Activated T-helper 1 cell treated with Interleukin-2 at 50 U/mL for 16 hours (primary cell): ENCODE results near the gene SPATA6.
"Not testable (repeated sequence)": the region's sequence is repeated elsewhere in the genome, so short reads cannot be mapped to it uniquely, and the experiment has no call there.

ENCODE experiments used
- DNase-seq: peaks from one replicate; pipeline ENCODE4 v3.0.0-alpha.2; 2020; ENCODE audit warnings: low read depth

SPATA6 gene

DNA sequence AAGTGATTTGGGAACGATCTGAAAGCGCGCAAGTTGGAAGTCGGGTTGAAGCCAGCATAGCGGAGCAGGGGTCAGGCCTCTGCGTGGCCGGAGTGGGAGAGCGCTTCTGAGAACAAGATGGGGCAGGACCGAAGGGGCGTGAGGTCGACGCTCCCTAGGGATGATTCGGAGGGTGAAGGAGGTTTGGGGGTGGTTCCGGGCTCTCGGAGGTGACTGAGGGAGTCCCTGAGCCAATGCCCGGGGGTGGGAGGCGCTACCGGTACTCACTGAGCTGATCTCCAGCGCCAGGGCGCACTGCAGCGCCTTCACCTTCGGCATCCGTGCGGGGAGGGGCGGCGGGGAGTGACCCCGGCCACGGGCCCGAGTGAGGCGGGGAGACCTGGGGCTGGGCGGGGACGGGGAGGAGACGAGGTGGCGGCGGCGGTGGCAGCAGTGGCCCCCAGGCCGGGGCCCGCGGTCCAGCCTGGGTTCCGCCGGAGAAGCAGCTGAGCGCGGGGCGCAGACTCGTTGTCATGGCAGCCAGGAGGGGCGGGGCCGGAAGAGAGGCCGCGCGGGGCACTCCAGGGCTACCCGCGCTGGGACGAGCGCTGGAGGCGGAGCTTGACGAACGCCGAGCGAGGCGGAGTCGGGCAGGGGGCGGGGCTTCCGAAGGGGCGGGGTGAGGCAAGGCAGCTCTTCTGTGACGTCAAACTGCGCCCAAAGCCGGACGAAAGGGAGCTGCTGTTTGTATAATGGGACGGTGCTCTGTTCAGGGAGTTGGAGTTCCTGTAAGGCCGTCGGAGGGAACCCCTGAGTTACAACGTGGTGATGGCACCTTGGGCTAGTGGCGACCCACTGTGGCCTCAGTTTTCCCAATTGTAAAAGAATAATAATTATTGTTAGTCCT lies at the start of gene SPATA6:
TSS of gene SPATA6 (minus strand) at position 514 of the 886 bp plus-strand sequence. CDS start at position 318, 196 bp downstream.
- peak; percentile 85 for DNase-seq

GRCh38 chr1:48519896-48520295 lies 47.9 kb upstream of the SPATA6 start:
- DNase-seq: not testable (repeated sequence)

DNA sequence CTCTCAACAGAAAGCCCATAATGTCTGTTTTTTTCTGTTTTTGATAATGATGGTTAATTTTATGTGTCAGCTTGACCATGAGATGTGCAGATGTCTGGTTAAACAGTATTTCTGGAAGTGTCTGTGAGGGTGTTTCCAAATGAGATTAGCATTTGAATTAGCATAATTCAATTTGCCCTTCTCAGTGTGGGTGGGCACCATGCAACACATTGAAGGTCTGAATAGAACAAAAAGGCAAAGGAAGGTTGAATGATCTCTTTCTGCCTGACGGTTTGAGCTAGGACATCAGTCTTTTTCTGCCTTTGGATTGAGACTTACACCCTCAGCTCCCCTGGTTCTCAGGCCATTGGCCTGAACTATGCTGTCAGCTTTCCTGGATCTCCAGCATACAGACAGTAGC lies 34.9 kb upstream of the SPATA6 start:
- no peak for DNase-seq

GRCh38 chr1:48500541-48501450 lies 28.8 kb upstream of the SPATA6 start:
- DNase-seq: no peak

DNA sequence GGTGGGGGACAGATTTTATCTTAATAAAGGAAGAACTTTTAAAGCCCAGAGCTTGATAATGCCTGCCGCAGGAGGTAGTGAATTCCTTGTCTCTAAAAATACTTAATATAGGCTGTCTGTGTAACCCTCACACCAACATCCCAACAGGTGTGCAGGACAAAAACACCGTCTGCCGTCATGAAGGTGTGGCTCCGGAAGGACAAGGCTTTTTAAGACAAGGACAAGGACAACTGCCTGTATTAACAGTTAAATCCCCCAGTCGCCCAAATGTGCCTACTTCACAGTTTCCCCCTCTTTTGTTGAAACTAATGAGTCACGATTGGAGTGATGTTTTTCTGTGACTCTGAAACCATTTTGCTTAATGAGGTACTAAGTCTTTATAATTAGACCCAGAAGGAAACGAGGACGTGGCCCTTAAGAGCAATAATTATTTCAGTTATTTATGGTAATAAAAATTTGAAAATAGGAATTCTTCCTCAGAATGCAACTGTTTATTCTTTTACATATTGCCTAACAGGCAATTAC lies 27.3 kb upstream of the SPATA6 start:
- DNase-seq: no peak

- peak; percentile 32 for DNase-seq
These were observed 26.2 kb upstream of the SPATA6 start for GRCh38 chr1:48498096-48498791.

DNA sequence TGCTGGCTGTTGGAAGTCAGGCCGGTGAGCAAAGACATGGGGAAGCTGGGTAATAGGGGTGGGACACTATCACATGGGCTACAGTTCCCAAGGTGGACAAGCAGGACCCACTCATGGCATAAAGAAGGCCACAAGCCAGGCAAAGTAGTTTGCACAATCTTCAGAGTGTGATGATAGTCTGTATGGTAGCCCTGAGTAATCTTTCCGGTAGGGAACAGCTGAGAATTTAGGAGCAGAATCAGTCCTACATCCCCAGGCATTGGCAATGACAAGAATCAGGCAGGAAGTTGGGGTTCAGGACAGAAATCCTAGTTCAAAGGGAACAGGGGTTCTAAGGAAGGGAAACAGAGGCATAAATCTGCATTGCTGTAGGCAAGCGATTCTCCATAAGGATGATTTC lies 23.9 kb upstream of the SPATA6 start:
- DNase-seq: no peak

DNA sequence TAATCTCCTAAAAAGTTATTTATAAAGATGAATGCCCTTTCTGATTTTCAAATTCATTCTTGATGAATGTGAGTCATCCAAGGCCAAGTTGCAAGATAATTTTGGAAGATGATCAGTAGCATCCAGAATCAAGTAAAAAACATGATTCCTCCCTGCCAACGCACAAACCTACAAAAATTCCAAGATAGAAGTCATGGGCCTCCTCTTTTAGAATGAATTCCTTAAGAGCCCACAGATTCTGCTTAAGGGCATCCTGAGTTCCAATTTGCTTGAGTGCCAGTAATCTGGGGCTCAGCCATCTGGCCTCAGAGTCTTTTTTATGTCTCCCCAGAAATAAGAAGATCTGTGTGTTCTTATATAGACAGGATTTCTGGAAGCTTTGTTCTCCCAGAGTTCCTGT lies 23.2 kb upstream of the SPATA6 start:
- DNase-seq: no peak

GRCh38 chr1:48493970-48494769 lies 22.2 kb upstream of the SPATA6 start:
- no peak for DNase-seq

GRCh38 chr1:48493041-48493440 lies 21.0 kb upstream of the SPATA6 start:
- no peak for DNase-seq

DNA sequence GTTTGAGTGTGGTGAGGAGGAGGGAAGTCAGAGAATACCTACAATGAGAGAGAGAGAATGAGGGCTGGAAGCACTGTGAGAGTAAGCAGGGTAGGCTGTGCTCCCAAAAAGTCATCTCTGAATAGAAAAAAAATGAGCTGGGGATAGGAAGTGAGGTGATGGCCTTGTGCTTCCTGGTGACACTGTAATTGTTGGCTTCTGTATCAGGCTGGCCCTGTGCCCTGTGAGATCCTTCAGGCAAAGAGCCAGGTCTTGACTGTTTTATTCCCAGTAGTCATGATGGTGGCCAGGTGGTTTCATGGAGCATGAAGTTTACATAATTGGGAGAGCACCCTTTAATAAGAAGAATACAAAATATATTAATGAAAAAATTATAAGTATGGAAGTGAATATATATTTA lies 20.4 kb upstream of the SPATA6 start:
- DNase-seq: no peak

DNA sequence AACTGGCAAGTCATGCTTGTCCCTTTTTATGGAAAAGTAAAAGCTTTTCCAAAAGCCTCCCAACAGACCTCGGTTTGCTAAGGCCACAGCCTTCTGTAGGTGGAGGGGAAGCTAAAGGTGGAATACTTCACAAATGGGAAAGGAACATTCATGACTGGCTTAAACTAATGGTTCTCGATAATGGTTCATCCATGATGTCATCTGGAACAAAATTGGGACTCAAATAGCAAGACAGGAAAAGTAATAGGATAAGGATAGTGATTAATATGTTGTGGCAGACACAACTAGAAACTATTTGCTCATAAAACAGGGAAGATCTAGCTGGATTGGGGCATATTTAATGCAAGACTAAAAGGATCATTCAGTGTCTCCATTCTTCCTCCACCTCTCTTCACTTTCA lies 16.7 kb upstream of the SPATA6 start:
- no peak for DNase-seq

DNA sequence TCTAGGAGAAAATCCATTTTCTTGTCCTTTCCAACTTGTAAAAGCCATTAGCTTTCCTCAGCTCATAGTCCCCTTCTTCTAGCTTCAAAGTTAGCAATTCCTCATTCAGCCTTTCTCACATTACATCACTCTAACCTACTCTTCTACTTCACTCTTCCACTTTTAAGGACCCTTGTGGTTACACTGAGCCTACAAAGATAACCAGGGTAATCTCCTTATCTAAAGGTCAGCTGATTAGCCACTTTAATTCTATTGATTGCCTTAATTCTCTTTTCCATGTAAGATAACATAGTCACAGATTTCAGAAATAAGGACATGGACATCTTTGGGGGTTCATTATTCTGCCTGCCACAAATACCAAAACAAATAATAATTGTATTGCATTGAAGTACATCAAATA lies 8.5 kb upstream of the SPATA6 start:
- no peak for DNase-seq

GRCh38 chr1:48480023-48480422 lies 8.0 kb upstream of the SPATA6 start:
- not testable (repeated sequence) for DNase-seq

GRCh38 chr1:48472638-48473037 lies 634 bp upstream of the SPATA6 start:
- DNase-seq: no peak

DNA sequence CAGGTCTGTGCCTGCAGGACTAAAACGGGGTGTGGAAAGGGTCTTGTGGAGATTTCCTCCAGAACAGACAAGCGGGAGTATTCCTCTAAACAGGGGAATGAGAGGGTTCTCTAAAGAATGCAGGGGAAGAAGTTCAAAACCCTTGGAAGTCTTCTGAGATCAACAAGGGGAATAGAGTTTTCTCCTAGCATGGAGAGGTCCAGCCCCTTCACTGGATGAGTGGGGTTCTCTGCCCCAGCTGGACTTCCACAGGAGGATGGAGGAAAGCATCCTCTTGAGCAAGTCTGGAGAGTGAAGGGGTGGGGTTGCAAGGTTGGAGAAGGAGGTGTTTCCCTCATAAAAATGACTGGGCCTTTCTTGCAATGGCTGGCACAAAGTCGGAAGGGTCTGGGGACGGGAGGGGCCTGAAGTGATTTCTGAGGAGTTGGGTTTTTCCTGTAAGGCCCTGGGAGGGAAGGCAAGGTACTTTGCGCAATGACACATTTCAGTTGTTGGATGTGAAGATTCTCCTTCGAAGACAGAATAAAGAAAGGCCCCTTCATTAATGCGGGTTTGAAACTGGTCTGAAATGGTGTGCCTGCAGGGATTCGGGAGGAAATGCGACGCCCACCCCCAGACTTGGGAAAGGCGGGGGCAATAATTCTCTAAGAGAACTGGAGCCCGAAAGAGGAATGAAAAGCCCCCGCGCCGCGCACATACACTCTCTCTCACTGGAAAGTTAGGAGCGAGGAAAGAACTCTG lies 884 bp downstream of the SPATA6 start:
- DNase-seq: no peak

DNA sequence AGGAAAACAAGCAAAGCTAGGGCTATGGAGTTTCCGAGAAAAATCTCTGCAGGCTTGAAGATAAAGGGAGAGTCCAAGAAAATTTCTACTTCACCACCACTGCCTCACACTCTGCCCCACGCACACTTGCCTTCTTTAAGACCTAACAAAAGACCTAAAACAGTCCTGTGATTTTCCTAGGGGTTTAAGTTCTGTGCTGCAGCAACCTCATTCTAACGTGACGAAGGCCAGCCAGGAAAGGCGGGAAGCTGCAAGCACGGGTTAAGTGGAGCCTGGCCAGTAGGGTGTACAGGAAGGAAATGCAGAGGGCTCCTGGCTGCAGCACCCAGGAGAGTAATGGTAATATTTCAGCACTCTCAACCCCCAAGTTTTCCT lies 1.5 kb downstream of the SPATA6 start:
- DNase-seq: no peak

DNA sequence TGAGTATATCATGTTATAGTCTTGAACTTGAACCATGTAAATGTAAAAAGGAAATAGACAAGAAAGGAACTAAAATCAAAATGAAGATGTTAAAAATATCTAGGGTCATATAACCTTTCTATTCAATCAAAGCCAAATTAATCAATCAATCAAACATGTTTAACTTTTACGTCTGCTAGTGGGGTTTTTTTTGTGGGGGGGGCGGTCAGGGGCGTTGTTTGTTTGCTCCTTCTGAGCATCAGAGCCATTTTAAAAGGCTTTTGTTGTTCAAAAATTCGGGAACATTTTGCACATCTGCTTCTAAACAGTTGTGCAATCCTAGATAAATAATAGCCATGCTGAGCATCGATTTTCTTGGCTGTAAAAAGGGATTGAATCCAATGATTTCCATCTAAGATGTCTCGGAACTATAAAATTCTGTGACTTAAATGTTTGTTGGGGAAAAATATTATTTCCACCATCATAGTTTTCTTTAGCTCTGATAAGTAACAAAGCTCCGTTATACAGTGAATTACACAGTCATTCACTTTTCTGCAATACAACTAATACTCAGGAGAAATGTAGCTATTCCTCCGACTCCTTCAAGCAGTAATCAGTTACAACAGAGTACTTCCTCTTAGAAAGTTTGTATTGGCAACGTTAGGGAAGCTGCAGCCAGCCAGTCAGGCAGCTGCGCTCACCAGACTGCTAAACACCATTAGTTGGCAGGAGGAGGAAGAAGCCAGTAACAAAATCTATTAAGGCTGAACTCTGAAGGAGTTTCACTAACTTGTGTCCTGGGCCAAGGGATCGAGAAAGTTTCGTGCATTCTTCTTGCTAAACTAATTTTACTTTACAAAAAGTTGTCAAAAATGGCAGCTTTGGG lies 2.2 kb downstream of the SPATA6 start:
- no peak for DNase-seq

DNA sequence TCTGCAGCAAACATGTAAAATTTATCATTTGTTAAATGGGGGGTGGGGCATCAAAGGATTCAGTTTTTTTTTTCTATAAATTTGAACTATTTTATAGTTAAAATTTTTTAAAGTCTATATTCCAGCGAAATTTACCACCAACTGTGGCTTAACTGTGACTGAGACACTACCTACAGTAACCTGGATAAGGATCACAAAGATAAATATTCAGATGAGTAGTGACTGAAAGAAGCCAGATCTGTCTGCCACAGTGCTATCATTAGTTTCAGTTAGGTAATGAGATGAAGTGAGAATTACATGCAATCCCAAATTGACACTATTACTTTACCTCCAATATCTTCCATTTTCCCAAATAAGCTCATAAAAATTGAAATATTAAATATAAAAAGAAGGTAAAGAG lies 5.4 kb downstream of the SPATA6 start:
- DNase-seq: no peak
